ENCODE results near the gene ASCL4. TPM values are rescaled to one million over a fixed set of nuclear protein-coding genes. Genes with fewer than 3 reads are reported as not detected.

Gene ASCL4
- total RNA-seq, 1 donor from 2014 or later: not detected

GRCh38 chr12:107779077-107779831 lies 4.8 kb downstream of the ASCL4 start:
- no peak for DNase-seq
- Histone ChIP-seq H3K9me3 (no peaks in the 10 kb centered on the region), H3K27ac (peak overlapping the region; percentile 0), H3K36me3 (no peaks in the 10 kb centered on the region), H3K4me1 (no peaks in the 10 kb centered on the region), H3K27me3 (peaks cover 29% of the 10 kb centered on the region), H3K4me3 (no peak overlapping the region)
- TF ChIP-seq CTCF (IDR thresholded peaks at IDR 0.05): no peak
- intact Hi-C loops (cut with DNase I): no loop called here
- ATAC-seq: peak; percentile 64

GRCh38 chr12:107780298-107780697 lies 5.8 kb downstream of the ASCL4 start:
- H3K27me3 ChIP-seq: peaks cover 18% of the 10 kb centered on the region
- H3K36me3 ChIP-seq: no peaks in the 10 kb centered on the region
- no peaks in the 10 kb centered on the region for H3K4me1 ChIP-seq
- intact Hi-C loops (cut with DNase I): no loop called here
- no peak overlapping the region for H3K4me3 ChIP-seq
- no peak for TF ChIP-seq CTCF (IDR thresholded peaks at IDR 0.05)
- H3K27ac ChIP-seq: no peak overlapping the region
- no peak for DNase-seq
- no peak for ATAC-seq
- no peaks in the 10 kb centered on the region for H3K9me3 ChIP-seq

- TF ChIP-seq CTCF (IDR thresholded peaks at IDR 0.05): no peak
- peaks cover under 1% of the 10 kb centered on the region for H3K27me3 ChIP-seq
- no peaks in the 10 kb centered on the region for H3K36me3 ChIP-seq
- no peak overlapping the region for H3K4me3 ChIP-seq
- DNase-seq: no peak
- no peaks in the 10 kb centered on the region for H3K9me3 ChIP-seq
- no peaks in the 10 kb centered on the region for H3K4me1 ChIP-seq
- no peak for ATAC-seq
- H3K27ac ChIP-seq: no peak overlapping the region
- intact Hi-C loops (cut with DNase I): no loop called here
Measured at GRCh38 chr12:107782067-107782466, 7.6 kb downstream of the ASCL4 start.

- DNase-seq: no peak
- no peak overlapping the region for H3K27ac ChIP-seq
- TF ChIP-seq CTCF (IDR thresholded peaks at IDR 0.05): no peak
- H3K36me3 ChIP-seq: no peaks in the 10 kb centered on the region
- H3K4me3 ChIP-seq: no peak overlapping the region
- no peaks in the 10 kb centered on the region for H3K9me3 ChIP-seq
- no peak for ATAC-seq
- H3K4me1 ChIP-seq: no peaks in the 10 kb centered on the region
- H3K27me3 ChIP-seq: no peaks in the 10 kb centered on the region
- intact Hi-C loops (cut with DNase I): no loop called here
Measured at GRCh38 chr12:107783406-107784376, 9.2 kb downstream of the ASCL4 start.

- no peaks in the 10 kb centered on the region for H3K36me3 ChIP-seq
- H3K4me3 ChIP-seq: no peak overlapping the region
- no peaks in the 10 kb centered on the region for H3K4me1 ChIP-seq
- no peaks in the 10 kb centered on the region for H3K27me3 ChIP-seq
- ATAC-seq (no peak), DNase-seq (no peak)
- intact Hi-C loops (cut with DNase I): no loop called here
- no peak for TF ChIP-seq CTCF (IDR thresholded peaks at IDR 0.05)
- no peak overlapping the region for H3K27ac ChIP-seq
- no peaks in the 10 kb centered on the region for H3K9me3 ChIP-seq
Measured at GRCh38 chr12:107788281-107788680, 13.8 kb downstream of the ASCL4 start.

All from upper lobe of right lung (tissue), 1 donor.